ENCODE data around the gene SERPINA5.

- TF ChIP-seq ZFP91 (CRISPR knock-in tag; IDR thresholded peaks at IDR 0.05; ENCODE audit: borderline replicate concordance) (no peak), NFYB (CRISPR knock-in tag; IDR thresholded peaks at IDR 0.05) (no peak), FOXO1 (CRISPR knock-in tag; IDR thresholded peaks at IDR 0.05) (no peak), FOXM1 (CRISPR knock-in tag; IDR thresholded peaks at IDR 0.05) (no peak)
Measured at GRCh38 chr14:94584591-94585280, 3.5 kb downstream of the SERPINA5 start.
